Stimulated activated CD8-positive, alpha-beta memory T cell treated with anti-CD3 and anti-CD28 coated beads, Interleukin-7, amount 100 ng/mL, for 4 hours (primary cell): Measurements from ENCODE around the gene F2RL3.

Source experiments
- DNase-seq, 2 donors: peaks; one replicate each; pipeline ENCODE4 v3.0.0-alpha.2; 2020; ENCODE audit warnings: low read depth in 2 of 2

Gene F2RL3

DNA sequence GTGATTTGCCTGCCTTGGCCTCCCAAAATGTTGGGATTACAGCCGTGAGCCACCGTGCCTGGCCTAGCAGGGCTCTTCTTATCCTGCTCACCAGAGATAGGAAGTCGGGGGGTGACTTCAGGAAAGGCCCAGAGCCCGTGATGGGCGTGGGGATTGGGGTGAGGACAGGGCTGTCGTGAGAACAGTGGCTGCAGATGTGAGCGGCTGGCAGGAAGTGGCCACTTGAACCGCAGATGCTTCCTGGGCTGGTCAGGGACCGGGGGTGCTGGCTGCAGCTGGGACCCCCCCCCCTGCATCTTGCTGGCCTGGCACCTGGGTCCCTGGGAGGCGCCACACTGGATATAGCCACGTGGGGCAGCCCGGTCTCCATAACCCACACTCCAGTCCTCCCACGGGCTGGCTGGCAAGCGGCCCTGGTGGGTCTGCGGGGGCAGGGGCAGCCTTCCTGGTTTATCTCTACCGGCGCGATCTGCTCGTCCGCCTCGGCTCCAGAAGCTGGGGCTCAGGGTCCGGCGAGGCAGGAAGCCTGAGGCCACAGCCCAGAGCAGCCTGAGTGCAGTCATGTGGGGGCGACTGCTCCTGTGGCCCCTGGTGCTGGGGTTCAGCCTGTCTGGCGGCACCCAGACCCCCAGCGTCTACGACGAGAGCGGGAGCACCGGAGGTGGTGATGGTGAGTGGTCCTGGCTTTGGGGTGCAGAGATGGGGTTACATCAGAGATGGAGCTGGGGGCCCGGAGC, at the start of gene F2RL3:
Gene F2RL3 (plus strand): TSS at position 371 of the 737 bp plus-strand sequence. CDS start 191 bp downstream, at position 562.
- no peak for DNase-seq

DNA sequence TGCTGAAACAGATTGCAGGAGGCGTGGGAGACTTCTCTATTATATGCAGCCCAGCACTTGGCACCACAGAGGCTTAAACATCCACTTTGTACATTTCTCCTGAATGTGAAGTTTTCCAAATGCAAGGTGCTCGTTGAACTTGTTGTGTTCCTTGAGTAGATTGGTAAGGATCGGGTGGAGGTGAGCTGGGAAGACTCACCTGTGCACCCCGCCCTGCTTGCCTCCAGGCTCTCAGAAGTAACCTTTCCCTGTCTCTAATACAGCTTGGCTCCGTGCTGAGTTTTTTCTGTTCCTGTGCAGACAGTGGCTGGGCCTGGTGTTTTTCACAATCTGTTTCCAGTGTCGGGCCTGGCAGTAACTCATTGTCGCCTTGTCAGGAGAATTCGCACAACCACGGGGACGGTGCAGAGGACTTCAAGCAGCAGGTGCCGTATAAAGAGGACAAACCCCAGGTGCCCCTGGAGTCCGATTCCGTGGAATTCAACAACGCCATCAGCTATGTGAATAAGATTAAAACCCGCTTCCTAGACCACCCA, 47.3 kb upstream of the F2RL3 start:
- DNase-seq, result no peak

DNA sequence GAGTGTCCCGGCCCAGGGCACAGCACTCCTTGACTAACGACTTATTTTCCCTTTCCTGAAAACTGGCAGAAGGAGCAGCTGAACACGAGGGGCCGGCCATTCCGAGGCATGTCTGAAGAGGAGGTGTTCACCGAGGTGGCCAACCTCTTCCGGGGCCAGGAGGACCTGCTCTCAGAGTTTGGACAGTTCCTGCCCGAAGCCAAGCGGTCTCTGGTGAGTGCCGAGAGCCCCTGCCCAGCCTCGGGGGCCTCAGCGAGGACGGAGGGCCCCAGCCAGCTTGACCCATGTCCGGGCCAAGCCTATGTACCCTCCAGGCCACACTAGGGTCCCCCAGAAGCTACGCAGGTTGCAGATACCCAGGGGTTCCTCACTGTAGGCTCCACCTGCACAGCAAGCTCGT, 41.9 kb upstream of the F2RL3 start:
- DNase-seq, result no peak

GRCh38 chr19:16847430-16847829, 41.4 kb upstream of the F2RL3 start:
- DNase-seq, result no peak

DNA sequence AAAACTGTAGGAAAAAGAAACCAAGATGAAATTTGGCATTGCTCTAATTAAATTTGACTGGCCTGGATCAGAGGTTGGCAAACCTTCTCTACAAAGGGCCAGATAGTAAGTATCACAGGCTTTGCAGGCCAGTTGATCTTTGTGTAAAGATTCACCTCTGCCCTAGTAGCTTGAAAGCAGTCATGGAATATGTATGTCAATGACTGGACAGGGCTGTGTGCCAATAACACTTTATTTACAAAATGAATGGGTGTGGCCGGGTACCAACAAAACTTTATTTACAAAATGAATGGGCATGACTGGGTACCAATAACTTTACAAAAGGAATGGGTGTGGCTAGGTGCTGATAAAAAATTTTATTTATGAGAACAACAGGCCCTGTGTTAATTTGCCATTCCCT, 39.6 kb upstream of the F2RL3 start:
- DNase-seq, result no peak

- no peak for DNase-seq
Measured at GRCh38 chr19:16850133-16850532, 38.7 kb upstream of the F2RL3 start.

DNA sequence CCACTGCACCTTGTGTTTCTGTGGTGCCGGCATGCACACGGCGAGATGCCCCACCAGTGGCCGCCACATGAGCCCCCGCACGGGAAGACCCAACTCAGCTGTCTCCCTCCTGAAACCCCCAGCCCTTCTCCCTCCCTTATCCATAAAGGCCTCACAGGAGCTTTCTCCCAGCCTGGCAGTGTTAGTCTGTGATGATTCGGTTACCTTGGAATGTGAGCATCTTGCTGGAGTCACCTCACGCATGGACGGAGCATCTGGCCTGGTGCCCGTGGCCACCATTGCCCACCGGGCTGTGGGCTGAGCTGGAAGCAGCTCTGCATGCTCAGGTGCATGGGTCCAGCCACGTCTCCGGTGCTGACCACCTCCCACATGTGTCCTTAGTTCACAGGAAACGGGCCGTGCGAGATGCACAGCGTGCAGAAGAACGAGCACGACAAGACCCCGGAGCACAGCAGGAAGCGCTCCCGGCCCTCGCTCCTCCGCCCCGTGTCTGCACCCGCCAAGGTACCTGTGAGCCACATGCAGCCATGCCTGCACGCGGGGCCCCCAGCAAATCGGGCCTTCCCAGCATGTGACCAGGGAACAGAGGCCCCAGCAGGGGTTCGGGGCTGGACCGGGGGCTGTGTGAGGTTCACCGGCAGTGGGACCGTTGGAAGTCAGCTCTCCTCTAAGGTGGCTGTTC, 37.6 kb upstream of the F2RL3 start:
- DNase-seq, result no peak

GRCh38 chr19:16853066-16853465, 35.7 kb upstream of the F2RL3 start:
- DNase-seq, result no peak

DNA sequence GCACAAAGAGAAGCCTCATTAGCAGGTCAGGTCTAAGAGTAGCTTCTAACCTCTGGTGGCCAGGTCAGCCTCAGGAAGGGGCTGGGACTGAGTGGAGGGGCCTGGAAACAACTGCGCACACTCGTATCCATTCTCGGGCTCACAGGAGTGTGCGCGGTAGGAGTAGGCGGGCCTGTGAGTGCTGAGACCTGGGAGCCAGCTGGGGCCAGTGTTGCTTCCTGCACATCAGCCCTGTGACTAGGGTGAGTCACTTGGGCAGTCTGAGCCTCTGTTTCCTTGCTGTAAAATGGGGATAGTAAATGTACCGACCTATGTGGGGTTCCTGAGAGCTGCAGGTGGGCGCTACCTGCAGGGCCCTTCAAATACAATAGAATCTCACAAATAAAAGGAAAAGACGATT, 32.7 kb upstream of the F2RL3 start:
- no peak for DNase-seq

GRCh38 chr19:16859626-16860025, 29.2 kb upstream of the F2RL3 start:
- DNase-seq, result no peak

GRCh38 chr19:16860118-16860517, 28.7 kb upstream of the F2RL3 start:
- no peak for DNase-seq

DNA sequence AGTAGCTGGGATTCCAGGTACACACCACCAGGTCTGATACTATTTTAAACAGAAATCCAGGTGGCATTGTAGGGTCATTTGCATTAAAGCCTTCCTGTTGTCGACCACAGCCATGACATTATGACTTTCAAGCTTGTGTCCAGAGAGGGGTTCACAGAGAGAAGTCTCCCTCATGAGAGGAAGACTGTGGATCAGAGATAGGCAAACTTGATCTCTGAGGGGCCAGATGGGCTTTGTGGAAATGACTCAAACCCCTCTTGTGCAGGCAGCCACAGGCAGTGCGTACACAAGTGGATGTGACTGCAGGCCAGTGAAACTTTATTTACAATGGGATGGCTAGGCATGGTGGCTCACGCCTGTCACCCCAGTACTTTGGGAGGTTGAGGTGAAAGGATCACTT, 27.8 kb upstream of the F2RL3 start:
- no peak for DNase-seq

DNA sequence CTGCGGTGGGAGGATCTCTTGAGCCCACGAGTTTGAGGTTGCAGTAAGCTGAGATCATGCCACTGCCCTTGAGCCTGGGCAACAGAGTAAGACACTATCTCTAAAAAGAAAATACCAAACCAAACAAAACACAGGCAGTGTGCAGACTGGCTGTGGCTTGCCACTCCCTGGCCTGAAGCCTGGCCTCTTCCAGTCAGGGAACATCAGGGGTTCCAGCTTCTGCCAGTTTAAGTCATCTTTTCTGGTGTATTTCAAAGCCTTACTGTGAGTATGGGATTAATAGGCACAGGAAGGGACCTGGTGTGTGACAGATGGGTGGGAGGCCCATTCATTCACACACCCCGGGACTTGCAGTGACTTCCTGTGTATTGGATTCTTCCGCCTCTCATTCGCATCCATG, 27.0 kb upstream of the F2RL3 start:
- no peak for DNase-seq

GRCh38 chr19:16862826-16863415, 25.9 kb upstream of the F2RL3 start:
- DNase-seq, result no peak

GRCh38 chr19:16867211-16867610, 21.6 kb upstream of the F2RL3 start:
- no peak for DNase-seq

DNA sequence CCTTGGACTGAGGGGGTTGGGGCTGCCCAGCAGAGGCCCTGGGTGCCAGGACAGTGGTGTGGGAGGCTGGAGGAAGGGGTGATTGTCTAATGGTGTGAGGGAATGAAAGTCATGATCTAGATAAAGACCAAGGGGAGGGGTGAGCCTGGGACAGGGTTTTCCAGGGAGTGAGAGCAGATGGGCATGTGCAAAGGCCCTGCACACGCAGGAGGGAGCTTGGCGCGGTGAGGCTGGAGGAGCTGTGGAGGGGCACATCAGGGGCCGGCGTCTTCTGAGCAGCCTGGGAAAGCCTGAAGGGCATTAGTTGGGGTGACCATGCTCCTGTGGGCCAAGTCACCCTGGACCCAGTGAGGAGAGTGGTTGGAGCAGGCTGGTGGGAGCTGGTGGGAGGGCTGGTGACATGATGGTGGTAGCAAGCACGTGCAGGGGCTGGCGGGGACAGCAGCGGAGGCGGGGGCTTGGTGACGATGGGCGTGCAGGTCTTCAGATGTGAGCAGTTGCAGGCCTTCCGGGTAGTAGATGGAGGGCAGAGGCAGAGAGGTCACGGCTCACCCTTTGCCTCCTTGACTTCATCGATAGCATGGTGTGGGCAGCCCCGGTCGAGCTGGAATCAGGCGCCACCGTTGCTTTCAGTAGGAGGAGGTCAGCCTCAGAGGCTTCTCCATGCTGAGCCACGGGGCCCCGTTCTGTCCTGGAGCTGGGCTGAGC, 20.2 kb upstream of the F2RL3 start:
- no peak for DNase-seq

GRCh38 chr19:16869331-16869972, 19.3 kb upstream of the F2RL3 start:
- no peak for DNase-seq

- DNase-seq, result no peak
Measured at GRCh38 chr19:16871871-16872270, 16.9 kb upstream of the F2RL3 start.

GRCh38 chr19:16872728-16873127, 16.1 kb upstream of the F2RL3 start:
- DNase-seq, result no peak

DNA sequence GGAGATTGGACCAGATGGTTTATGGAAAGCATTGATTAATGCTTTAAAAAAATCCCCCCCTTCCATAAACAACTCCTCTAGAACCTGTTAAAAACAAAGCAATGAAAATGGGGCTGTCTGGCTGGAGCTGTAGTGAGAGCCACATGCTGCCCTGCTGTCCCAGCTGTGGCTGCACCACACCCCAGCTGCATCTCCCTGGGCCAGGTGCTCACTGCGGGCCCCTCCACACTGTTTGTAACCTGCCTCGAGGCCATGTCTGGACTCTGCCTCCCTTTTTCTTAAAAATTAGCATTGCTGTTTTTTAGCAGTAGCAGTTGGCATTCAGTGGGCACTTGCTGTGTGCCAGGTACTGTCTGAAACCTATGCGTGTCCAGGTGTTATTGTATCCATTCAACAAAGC, 15.2 kb upstream of the F2RL3 start:
- no peak for DNase-seq

DNA sequence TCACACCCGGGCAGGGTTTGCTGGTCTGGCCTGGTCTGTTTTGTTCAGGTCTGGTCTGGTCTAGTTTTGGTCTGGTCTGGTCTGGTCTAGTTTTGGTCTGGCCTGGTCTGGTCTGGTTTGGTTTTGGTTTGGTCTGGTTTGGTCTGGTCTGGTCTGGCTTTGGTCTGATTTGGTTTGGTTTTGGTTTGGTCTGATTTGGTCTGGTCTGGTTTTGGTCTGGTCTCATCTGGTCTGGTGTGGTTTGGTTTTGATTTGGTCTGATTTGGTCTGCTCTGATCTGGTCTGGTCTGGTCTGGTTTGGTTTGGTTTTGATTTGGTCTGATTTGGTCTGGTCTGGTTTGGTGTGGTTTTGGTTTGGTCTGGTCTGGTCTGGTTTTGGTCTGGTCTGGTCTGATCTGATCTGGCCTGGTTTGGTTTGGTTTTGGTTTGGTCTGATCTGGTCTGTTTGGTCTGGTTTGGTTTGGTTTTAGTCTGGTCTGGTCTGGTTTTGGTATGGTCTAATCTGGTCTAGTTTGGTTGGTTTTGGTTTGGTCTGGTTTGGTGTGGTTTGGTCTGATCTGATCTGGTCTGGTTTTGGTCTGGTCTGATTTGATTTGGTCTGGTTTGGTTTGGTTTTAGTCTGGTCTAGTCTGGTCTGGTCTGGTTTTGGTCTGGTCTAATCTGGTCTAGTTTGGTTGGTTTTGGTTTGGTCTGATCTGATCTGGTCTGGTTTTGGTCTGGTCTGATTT, 14.4 kb upstream of the F2RL3 start:
- no peak for DNase-seq
